ENCODE data around the gene TMED4.
"Not testable (repeated sequence)": the region's sequence is repeated elsewhere in the genome, so short reads cannot be mapped to it uniquely, and the experiment has no call there.

The TMED4 gene

DNA sequence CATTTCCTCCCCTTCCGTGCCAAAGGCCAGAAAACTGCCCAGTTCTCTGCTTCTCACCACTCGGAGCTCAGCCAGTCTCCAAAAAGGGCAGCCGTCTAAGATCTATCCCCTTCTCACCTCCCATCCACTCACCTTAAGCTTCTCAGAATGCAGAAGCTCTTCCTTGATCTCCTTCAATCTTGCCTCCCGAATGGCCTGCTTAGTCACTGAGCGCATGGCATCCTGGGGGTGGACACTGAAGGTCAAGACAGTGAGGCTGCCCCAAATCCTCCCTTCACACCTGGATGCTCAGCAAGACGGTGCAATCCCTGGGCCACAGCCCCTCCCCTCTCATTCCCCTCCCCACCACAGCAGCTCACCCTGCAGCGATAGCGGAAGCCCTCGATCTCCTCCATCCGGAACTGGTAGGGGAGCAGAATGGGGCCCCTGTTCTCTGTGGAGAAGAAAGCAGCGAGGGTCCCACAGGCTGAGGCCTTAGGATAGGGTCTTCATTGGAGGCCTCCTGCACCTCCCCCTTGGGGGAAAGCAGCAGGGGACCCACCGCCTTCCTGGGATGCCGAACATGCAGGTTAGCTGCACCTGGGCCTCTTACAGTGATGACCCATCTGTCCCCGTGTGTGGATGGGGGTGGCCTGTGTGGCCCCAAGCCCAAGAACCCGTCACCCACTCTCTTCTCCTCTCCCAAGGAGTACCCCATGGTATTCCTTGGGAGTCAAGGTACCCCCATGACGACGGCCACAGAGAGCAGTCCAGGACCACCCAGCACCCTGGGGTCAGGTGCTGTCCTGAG is 13.1 kb downstream of the TMED4 start:
- DNase-seq (ENCODE audit: low read depth in 1 of 2, low spot score in 1 of 2): no peak

- no peak for DNase-seq (ENCODE audit: low read depth in 1 of 2, low spot score in 1 of 2)
Measured at GRCh38 chr7:44567884-44568283, 14.1 kb downstream of the TMED4 start.

DNA sequence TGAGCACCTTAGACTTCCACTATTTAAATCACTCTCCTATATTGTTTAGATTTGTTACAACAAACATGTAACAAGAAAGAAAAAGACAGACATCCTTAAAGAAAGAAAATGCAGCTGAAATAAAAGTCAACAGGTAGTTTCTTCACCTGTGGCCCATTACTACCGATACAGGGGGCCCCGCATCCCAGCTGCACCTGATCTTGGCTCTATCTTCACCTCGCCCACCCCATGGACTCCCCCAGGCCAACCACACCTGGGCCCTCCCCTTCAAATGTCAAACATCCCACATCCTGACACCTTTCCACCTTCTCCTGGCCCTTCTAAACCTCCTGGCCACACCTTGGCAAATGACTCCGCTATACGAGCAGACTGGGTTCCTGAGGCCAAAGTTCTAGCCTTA is 15.4 kb downstream of the TMED4 start:
- no peak for DNase-seq (ENCODE audit: low read depth in 1 of 2, low spot score in 1 of 2)

GRCh38 chr7:44565795-44566559 is 16.1 kb downstream of the TMED4 start:
- no peak for DNase-seq (ENCODE audit: low read depth in 1 of 2, low spot score in 1 of 2)

GRCh38 chr7:44565097-44565794 is 16.8 kb downstream of the TMED4 start:
- peak; percentile 25 to 53 for DNase-seq (ENCODE audit: low read depth in 1 of 2, low spot score in 1 of 2)

DNA sequence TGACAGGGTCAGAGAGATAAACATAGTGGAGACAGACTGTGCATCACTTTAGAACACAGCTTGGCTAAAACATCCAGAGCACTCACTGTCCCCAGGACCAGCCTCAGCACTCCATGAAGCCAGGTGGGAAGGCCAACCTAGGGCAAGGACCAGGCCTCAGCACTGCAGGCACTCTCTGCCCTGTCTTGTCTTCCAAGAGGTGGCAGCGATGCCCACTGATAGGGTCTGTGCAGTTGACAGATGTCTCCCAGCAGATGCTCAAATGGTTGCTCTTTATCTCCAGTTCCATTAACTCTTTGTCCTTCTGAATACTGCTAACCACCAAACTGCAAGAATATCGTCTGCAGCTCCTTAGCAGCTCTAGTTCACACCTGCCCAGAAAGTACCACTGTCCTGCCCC is 17.4 kb downstream of the TMED4 start:
- DNase-seq (ENCODE audit: low read depth in 1 of 2, low spot score in 1 of 2): no peak

GRCh38 chr7:44563171-44563679 is 18.8 kb downstream of the TMED4 start:
- DNase-seq (ENCODE audit: low read depth in 1 of 2, low spot score in 1 of 2): no peak

GRCh38 chr7:44562622-44562962 is 19.4 kb downstream of the TMED4 start:
- DNase-seq (ENCODE audit: low read depth in 1 of 2, low spot score in 1 of 2): not testable (repeated sequence)

DNA sequence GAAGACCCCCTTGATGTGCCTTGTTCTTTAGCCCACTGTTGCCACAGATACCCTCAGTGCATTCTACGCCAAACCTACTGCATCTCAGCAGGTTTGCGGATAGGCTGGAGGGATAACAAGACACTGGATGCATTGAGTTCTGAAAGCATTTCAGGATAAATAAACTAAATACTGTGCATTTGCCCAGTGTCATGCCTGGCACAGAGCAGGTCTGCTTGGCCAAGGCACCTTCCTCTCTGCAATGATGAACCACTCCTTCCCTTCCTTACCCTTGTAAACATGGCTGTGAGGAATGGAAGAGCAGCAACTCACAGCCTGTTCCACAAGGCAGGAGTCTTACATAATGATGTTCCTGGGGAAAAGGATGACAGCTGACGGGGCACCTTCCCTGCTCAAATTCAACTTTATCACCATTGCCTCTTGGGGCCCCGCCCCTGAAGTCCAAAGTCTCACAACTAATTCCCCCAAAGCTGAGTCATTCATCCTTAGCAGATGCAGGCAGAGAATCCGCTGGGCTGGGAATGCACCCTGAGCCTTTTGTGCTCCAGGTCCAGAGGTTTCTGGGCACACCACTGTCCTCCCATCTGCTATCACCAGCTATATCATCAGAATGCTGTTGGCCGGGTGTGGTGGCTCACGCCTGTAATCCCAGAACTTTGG is 19.9 kb downstream of the TMED4 start:
- no peak for DNase-seq (ENCODE audit: low read depth in 1 of 2, low spot score in 1 of 2)

- no peak for DNase-seq (ENCODE audit: low read depth in 1 of 2, low spot score in 1 of 2)
Measured at GRCh38 chr7:44561481-44561880, 20.6 kb downstream of the TMED4 start.

GRCh38 chr7:44559485-44559884 is 22.5 kb downstream of the TMED4 start:
- DNase-seq (ENCODE audit: low read depth in 1 of 2, low spot score in 1 of 2): no peak

- no peak for DNase-seq (ENCODE audit: low read depth in 1 of 2, low spot score in 1 of 2)
Measured at GRCh38 chr7:44557485-44557884, 24.5 kb downstream of the TMED4 start.

DNA sequence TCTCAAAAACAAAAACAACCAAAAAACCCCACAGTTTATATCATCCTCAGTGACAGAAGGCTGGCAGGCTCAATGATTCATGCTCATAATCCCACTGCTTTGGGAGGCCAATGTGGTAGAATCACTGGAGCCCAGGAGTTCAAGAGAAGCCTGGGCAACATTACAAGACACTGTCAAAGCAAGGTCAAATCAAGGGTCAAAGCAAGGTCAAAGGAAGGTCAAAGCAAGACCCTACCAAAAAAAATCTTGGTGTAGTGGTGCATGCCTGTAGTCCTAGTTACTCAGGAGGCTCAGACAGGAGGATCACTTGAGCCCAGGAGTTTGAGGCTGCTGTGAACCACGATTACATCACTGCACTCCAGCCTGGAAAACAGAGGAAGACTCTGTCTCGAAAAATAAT is 26.7 kb downstream of the TMED4 start:
- DNase-seq (ENCODE audit: low read depth in 1 of 2, low spot score in 1 of 2): no peak

- not testable (repeated sequence) for DNase-seq (ENCODE audit: low read depth in 1 of 2, low spot score in 1 of 2)
Measured at GRCh38 chr7:44552473-44553005, 29.5 kb downstream of the TMED4 start.

GRCh38 chr7:44549457-44549856 is 32.6 kb downstream of the TMED4 start:
- DNase-seq (ENCODE audit: low read depth in 1 of 2, low spot score in 1 of 2): no peak

DNA sequence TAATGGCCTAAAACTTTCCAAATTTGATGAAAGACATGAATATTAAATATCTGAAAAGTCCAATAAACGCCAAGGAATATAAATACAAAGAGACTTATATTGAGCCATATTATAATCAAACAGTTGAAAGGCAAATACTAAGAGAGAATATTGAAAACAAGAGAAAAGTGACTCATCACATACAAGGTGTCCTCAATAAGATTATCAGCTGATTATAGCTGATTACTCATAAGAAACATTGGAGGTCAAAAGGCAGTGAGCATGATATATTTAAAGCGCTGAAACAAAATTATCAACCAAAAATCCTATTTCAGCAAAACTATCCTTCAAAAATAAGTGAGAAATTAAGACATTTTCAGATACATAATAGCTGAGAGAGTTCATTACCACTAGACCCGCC is 33.1 kb downstream of the TMED4 start:
- DNase-seq (ENCODE audit: low read depth in 1 of 2, low spot score in 1 of 2): no peak

GRCh38 chr7:44547536-44548231 is 34.3 kb downstream of the TMED4 start:
- no peak for DNase-seq (ENCODE audit: low read depth in 1 of 2, low spot score in 1 of 2)

- no peak for DNase-seq (ENCODE audit: low read depth in 1 of 2, low spot score in 1 of 2)
Measured at GRCh38 chr7:44541876-44542610, 40.0 kb downstream of the TMED4 start.

DNA sequence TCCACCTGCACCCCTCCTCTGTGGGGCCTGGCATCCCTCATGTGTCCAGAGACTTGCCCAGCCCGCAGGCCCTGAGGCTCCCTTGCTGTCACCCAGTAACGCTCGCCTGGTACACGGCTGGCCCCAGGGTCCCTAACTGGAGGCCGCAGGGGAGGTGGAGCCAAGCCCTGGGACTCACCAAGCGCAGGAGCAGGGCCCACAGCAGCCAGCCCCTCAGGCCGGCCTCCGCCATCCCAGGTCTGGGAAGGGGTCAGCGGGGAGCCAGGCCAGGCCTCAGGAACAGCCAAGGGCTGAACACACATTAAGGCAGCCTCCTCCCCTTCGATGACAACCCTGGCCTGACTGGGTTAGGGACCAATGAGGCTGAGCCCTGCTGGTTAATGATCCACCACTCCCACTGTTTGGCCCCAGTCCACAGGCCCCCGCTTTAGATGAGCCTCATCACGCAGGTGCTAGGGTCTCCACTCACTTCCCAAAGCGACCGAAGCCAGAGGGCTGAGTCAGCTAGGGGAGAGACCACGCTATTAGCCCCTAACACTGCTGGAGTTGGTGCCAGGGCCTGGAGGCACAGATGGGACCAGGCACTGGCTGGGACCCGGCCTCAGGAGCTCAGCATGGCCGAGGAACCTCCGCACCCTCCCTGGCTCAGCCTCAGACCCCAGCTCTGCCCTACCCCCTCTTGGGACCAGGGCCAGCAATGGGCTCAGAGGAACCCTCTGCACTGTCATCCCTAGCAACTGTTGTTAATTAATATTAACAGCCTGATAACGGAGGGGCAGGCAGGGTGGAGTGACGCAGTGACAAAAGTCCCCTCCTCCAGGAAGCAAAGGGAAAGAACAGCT is 40.8 kb downstream of the TMED4 start, which contains the start of gene NPC1L1:
Gene NPC1L1 (minus strand): TSS at position 303 of the 842 bp plus-strand sequence. CDS start 71 bp downstream, at position 232.
- DNase-seq (ENCODE audit: low read depth in 1 of 2, low spot score in 1 of 2): no peak
